Fibroblast of the aortic adventitia (primary cell): Measurements from ENCODE around the gene IDH3A. TPM values are rescaled to one million over a fixed set of nuclear protein-coding genes. Genes with fewer than 3 reads are reported as not detected.

Experiments used
- DNase-seq: peaks from one replicate; pipeline ENCODE4 v3.0.0-alpha.2; 2010; ENCODE audit warnings: low read depth
- H3K4me3 ChIP-seq: 2 replicates; pipeline ENCODE4 v1.5.1; 2011; ENCODE audit warnings: low read depth, mild to moderate bottlenecking, control low read depth, low read length, moderate library complexity
- total RNA-seq: library from RNA; depleted of rRNA; stranded (reverse); fragments of >200 nt; gene quantifications from 2 replicates; pipeline ENCODE4 v1.2.3, GENCODE V29; 2012; ENCODE audit warnings: low replicate concordance
- TF ChIP-seq, protein P1 (sequence below): IDR thresholded peaks from 2 replicates; pipeline ENCODE4 v1.5.1; 2011; ENCODE audit warnings: mild to moderate bottlenecking, low read length, control low read depth, inconsistent platforms; ENCODE audit not compliant: insufficient read depth

IDH3A gene
- total RNA-seq, 1 donor: 53.8 TPM

DNA sequence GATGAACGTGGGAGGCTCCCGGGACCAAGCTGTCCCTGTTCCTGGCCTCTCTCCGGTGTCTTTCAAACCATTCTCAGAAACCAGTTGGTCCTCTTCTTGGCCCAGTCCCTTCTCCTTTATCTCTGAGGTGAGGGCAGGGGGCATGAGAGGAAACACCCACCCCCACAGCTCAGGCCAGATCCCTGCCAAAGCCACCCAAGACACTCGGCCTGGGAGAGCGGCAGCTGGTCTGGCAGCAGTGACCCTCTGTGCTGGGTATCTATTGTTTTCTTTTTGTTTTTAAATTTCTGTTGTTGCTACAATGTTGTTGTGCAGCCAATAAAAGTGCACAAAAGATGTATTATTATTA is 57.9 kb downstream of the IDH3A start:
- no peak overlapping the region for H3K4me3 ChIP-seq
- TF ChIP-seq, protein P1, sequence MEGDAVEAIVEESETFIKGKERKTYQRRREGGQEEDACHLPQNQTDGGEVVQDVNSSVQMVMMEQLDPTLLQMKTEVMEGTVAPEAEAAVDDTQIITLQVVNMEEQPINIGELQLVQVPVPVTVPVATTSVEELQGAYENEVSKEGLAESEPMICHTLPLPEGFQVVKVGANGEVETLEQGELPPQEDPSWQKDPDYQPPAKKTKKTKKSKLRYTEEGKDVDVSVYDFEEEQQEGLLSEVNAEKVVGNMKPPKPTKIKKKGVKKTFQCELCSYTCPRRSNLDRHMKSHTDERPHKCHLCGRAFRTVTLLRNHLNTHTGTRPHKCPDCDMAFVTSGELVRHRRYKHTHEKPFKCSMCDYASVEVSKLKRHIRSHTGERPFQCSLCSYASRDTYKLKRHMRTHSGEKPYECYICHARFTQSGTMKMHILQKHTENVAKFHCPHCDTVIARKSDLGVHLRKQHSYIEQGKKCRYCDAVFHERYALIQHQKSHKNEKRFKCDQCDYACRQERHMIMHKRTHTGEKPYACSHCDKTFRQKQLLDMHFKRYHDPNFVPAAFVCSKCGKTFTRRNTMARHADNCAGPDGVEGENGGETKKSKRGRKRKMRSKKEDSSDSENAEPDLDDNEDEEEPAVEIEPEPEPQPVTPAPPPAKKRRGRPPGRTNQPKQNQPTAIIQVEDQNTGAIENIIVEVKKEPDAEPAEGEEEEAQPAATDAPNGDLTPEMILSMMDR: no peak
- no peak for DNase-seq

DNA sequence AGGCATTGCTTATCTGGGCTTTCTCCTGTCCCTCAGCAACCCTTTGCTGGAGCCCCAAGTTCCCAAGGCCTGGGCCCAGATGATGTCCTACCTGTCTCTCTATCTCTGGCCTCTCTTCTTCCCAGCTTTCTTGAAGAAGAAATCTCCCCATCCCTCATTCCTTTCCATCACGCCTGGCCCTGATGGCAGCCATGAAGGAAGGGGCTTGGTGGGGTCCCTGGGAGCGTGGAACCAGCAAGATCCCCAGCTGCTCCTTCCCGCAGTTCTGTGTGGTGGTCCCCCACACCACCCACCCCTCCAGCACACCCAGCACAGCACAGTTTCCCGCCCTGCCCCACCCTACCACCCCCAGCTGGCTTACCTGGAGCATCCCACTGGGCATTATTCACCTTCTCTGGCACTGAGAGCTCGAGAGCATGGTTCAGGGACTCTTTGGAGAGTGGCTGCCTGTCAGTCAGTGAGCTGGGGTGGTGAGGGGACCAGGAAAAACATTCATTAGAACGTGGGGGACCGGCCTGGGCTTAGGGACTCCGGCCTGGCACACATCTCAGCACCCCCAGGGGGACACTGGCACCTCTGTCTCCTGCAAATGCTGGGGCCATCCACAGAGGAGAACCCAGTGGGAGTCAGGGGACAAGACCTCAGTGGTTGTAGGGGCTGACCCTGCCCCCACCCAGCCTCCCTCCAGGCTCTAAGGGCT is 58.6 kb downstream of the IDH3A start:
- no peak overlapping the region for H3K4me3 ChIP-seq
- TF ChIP-seq, protein P1: no peak
- DNase-seq: no peak

DNA sequence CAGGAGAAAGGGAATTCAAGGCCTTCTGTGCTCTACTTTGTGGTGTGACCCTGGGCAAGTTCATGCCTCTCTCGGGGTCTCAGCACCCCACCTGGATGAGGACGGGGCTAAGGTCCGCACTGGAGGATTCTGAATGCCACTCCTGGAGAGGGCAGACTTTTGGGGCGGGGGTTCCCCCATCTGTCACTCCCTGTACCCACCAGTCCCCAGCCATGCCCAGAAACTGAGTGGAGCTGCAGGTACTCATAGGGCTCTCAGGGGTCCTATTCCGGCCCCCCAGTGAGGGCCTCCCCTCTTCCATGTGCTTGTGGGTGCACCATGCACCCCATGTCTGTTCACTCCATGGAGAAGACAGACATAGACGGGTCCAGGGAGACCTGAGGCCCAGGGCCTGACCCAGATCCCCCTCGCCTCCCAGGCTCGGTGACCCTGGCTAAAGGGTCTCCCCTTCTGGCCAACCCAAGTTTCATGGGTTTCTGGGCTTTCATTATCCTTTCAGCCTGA is 59.2 kb downstream of the IDH3A start:
- H3K4me3 ChIP-seq: no peak overlapping the region
- TF ChIP-seq, protein P1: no peak
- DNase-seq: no peak

DNA sequence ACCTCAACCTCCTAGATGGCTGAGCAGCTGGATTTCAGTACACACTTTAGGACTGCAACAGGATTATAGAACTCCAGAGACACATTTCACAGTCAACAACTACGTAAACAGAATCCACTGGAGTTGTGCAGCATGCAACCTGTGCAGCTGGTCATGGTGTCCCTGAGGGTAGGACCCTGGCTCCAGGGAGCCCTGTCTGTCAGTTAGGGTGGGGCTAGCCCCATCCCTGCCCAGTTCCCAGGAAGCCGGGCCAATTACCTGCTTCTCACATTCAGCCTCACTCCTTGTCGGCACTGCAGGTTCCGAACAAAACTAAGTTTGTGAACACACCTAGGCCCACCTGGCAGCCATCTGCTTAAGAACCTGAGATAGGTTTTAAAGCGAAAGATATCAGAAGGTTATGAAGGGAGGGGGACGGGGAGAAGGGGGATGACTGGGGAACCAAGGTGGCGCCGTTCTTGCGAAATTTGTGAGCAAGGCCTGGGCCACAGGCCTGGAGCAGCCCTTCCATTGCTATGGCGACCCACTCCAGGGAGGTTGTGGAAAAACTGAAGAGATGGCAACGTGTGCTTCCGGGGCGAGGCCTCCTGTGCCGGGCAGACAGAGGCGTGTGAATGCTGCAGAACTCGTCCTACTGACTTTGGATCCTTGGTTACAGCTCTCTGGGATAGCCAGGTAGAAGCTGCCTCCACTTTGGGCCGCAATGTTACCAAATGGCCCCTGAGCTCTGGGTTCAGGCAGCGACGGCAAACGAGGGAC is 59.9 kb downstream of the IDH3A start:
- DNase-seq: no peak
- H3K4me3 ChIP-seq: no peak overlapping the region
- TF ChIP-seq, protein P1: no peak

DNA sequence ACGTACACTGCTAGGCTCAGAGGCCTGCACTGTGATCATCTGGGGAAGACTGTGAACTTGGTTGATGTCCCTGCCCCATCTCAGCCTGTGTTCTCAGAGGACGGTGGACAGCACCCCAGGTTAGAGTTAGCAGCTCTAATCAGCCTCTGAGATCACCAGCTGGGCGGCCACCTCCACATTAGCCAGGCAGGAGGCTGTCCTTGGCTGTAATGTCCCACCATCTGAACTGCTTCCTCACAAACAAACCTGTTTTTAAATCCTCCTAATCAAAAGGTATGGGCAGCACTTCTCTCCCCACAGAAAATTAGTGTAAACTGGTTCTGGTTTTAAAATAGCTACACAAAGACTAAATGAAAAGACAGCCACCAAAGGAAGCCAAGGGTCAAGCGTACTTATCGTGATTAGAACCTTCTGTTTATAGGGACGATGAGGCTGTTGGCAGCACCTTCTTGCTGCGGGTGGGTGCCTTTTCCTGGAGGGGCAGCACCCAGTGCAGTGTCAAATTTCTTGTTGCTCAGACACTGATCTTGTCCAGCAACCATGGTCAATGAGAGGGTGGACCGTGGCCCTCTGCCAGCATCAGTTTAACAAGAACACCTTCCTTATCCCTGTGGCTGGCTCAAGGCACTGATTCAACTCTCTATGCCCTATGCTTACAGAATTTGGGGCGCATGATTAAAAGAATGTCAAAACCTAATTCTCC is 60.6 kb downstream of the IDH3A start:
- H3K4me3 ChIP-seq: no peak overlapping the region
- DNase-seq: peak; percentile 27
- TF ChIP-seq, protein P1: no peak

DNA sequence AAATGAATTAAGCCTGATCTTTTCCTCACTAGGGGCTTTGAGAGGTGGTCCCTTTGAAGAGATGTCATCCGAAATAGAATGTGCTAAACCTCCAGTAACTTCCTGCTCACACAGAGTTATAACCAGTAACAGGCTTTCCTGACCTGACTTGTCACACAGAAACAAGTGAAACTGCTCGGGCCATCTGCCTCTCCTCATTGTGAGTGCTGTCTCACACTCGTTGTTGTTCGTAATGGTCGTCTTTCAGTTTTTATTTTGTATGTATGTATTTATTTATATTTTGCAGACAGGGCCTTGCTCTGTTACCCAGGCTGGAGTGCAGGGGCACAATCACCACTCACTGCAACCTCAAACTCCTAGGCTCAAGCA is 61.2 kb downstream of the IDH3A start:
- no peak for DNase-seq
- TF ChIP-seq, protein P1: no peak
- H3K4me3 ChIP-seq: no peak overlapping the region
